Upper lobe of left lung (tissue), 6 donors: ENCODE measurements around the gene ADARB1. TPM values are rescaled to one million over a fixed set of nuclear protein-coding genes. Genes with fewer than 3 reads are reported as not detected.

Source experiments
- ATAC-seq, 2 donors: fragments of 200-7000 bp; cut with Tn5 transposase; one replicate each; pipeline ENCODE4 v1.9.1; 2022; ENCODE audit warnings: mild to moderate bottlenecking in 2 of 2, moderate library complexity in 2 of 2; ENCODE audit not compliant: low FRiP score in 2 of 2
- DNase-seq, 2 donors: peaks; one replicate each; pipeline ENCODE4 v3.0.0-alpha.2; 2019 to 2020
- H3K27ac ChIP-seq, 4 donors: fragments of 200-600 bp; sonication (generic); one replicate each; pipeline ENCODE4 v1.5.1; 2016 to 2019
- H3K27me3 ChIP-seq, 4 donors: fragments of 200-600 bp; sonication (generic); one replicate each; pipeline ENCODE4 v1.5.1; 2017 to 2019
- H3K36me3 ChIP-seq, 4 donors: fragments of 200-600 bp; sonication (generic); one replicate each; pipeline ENCODE4 v1.5.1; 2016 to 2019
- H3K4me1 ChIP-seq, 4 donors: fragments of 200-600 bp; sonication (generic); one replicate each; pipeline ENCODE4 v1.5.1; 2018 to 2019
- H3K4me3 ChIP-seq, 4 donors: fragments of 200-600 bp; sonication (generic); one replicate each; pipeline ENCODE4 v1.5.1; 2017 to 2019; ENCODE audit warnings: mild to moderate bottlenecking in 2 of 4, moderate library complexity in 1 of 4
- H3K9me3 ChIP-seq, 4 donors: fragments of 200-600 bp; sonication (generic); one replicate each; pipeline ENCODE4 v1.5.1; 2018 to 2019
- EP300 ChIP-seq, 4 donors: sonication (generic); formaldehyde crosslinking; IDR thresholded peaks; one replicate each; pipeline ENCODE4 v1.5.1; 2017; ENCODE audit warnings: antibody characterized with exemption in 4 of 4, control low read depth in 2 of 4
- POLR2A ChIP-seq, 4 donors: fragments of 450-650 bp; IDR thresholded peaks; one replicate each; pipeline ENCODE4 v1.5.1; 2016 to 2017; ENCODE audit warnings: antibody characterized with exemption in 4 of 4, mild to moderate bottlenecking in 2 of 4
- POLR2AphosphoS5 ChIP-seq, 2 donors: sonication (generic); formaldehyde crosslinking; IDR thresholded peaks; one replicate each; pipeline ENCODE4 v1.5.1; 2017; ENCODE audit warnings: antibody characterized with exemption in 2 of 2
- WGBS, 2 donors: methylation state at CpG; one replicate each; pipeline ENCODE4 v1.1.5; 2017 to 2018; 5-methylcytosine and 5-hydroxymethylcytosine counted together
- total RNA-seq, 6 donors: library from RNA; depleted of rRNA in 4 of 6; stranded (reverse); fragments of >200 nt in 4 of 6; gene quantifications; one replicate each; pipeline versions ENCODE4 v1.1.0 to v1.2.1, GENCODE V29; 2016 to 2021
- TF ChIP-seq, protein P1 (sequence below), 6 experiments: fragments of 450-650 bp in 4 of 6; fragments of 200-600 bp in 2 of 6; sonication (generic) in 2 of 6; IDR thresholded peaks; one replicate each; pipeline ENCODE4 v1.5.1; 2016 to 2019; ENCODE audit warnings: antibody characterized with exemption in 6 of 6
- donor health status: DM: no; HTN: no; CAD: no; lungs with moderate emphysema.
- donor health status: DM: no; HTN: yes; CAD: no; lungs with severe emphysema.

The ADARB1 gene
- total RNA-seq, 6 donors from 2014 or later, result 26.5 to 94.3 (median 42.4) TPM

DNA sequence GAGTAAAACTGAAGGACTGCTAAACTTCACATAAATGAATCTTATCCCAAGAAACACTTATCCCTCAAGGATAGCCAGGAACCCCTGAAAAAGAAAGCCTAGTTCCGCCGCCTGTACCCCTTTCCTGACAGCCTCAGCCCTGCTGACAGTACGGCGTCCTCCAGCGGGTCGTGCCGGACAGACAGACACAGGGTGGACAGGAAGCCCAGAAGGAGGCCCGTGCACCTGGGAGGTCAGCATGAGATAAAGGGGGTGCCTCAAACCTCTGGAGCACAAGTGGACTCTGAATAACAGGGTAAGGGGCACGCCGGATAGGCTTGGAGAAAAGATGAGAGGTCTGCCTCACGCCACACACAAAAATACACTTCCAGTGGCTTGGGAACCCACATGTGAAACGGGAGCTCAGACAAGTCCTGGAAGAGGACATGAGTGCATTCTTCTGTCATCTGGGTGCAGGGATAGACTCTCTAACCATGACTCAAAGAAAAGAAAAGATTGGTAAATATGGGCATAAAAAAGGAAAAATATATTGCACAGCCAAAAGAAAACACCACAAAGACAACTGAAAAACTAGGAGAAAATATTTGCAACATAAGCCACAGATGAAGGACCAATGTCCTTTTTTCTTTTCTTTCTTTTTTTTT, 17.3 kb upstream of the ADARB1 start:
- H3K27ac ChIP-seq, result no peak overlapping the region
- ATAC-seq, result no peak
- WGBS, 2 donors, result 74 to 81% methylated on average over 10 to 12 of the region's 12 CpGs

DNA sequence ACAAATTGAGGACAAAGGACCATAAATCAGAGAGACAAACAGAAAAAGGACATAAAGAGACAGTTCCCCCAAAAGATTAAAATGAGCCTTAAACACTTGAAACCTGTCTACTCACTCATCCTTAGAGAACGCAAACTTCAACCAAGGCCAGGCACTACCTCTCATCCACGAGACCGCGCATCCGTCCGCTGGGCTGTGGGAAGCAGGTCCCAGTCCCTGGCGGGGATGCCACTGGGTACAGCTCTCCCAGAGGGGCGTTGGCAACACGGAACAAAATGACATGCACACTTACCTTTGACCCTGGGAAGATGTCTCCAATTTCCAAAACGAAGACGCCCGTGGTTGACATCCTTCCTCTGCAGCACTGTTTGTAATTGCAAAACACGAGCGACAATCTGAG, 16.5 kb upstream of the ADARB1 start:
- DNase-seq (peak in 1 of 2 donors; percentile 15), ATAC-seq (no peak)
- no peak overlapping the region for H3K27ac ChIP-seq
- no peak overlapping the region for H3K4me3 ChIP-seq
- no peaks in the 10 kb centered on the region for H3K36me3 ChIP-seq
- H3K4me1 ChIP-seq, result peaks cover 5 to 14% (median 9%) of the 10 kb centered on the region in 4 donors
- TF ChIP-seq EP300 (IDR thresholded peaks at IDR 0.05) (no peak), POLR2AphosphoS5 (IDR thresholded peaks at IDR 0.05) (no peak), POLR2A (IDR thresholded peaks at IDR 0.05) (no peak)
- TF ChIP-seq, protein P1, sequence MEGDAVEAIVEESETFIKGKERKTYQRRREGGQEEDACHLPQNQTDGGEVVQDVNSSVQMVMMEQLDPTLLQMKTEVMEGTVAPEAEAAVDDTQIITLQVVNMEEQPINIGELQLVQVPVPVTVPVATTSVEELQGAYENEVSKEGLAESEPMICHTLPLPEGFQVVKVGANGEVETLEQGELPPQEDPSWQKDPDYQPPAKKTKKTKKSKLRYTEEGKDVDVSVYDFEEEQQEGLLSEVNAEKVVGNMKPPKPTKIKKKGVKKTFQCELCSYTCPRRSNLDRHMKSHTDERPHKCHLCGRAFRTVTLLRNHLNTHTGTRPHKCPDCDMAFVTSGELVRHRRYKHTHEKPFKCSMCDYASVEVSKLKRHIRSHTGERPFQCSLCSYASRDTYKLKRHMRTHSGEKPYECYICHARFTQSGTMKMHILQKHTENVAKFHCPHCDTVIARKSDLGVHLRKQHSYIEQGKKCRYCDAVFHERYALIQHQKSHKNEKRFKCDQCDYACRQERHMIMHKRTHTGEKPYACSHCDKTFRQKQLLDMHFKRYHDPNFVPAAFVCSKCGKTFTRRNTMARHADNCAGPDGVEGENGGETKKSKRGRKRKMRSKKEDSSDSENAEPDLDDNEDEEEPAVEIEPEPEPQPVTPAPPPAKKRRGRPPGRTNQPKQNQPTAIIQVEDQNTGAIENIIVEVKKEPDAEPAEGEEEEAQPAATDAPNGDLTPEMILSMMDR (IDR thresholded peaks at IDR 0.05), result no peak
- WGBS, 2 donors, result 85 to 94% methylated on average over 8 to 14 of the region's 14 CpGs
- H3K9me3 ChIP-seq, result no peaks in the 10 kb centered on the region
- H3K27me3 ChIP-seq, result no peaks in the 10 kb centered on the region

More for the DNA sequence above, 17.3 kb upstream of the ADARB1 start:
- no peaks in the 10 kb centered on the region for H3K9me3 ChIP-seq
- no peaks in the 10 kb centered on the region for H3K36me3 ChIP-seq
- no peaks in the 10 kb centered on the region for H3K27me3 ChIP-seq
- H3K4me1 ChIP-seq, result peaks cover 5 to 14% (median 9%) of the 10 kb centered on the region in 4 donors
- TF ChIP-seq, protein P1 (IDR thresholded peaks at IDR 0.05), result no peak
- TF ChIP-seq POLR2AphosphoS5 (IDR thresholded peaks at IDR 0.05) (no peak), EP300 (IDR thresholded peaks at IDR 0.05) (no peak), POLR2A (IDR thresholded peaks at IDR 0.05) (no peak)
- peak in 1 of 2 donors; percentile 16 for DNase-seq
- no peak overlapping the region for H3K4me3 ChIP-seq

DNA sequence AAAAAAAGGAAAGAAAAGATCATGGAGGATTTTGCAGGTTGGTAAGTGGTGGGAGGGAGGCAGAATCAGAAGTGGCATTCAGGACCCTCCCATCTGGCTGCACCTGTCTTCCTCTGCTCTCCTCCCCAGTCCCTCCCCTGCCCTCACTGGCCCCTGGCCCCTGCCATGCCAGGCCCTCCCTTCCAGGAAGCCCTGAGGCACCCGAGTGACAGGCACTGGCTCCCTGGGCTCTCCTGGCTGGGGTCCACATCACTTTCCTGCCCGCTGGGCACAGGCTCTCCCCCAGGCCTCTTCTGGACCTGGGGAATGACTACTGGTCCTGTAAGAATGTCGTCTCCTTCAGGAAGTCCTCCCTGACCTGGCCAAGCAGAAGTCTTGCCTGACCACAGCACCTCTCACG, 15.3 kb upstream of the ADARB1 start:
- H3K4me1 ChIP-seq, result peaks cover 5 to 15% (median 10%) of the 10 kb centered on the region in 4 donors
- no peak overlapping the region for H3K27ac ChIP-seq
- ATAC-seq, result no peak
- no peaks in the 10 kb centered on the region for H3K36me3 ChIP-seq
- 54 to 72% methylated on average over 2 to 4 of the region's 4 CpGs for WGBS, 2 donors
- DNase-seq, result no peak
- no peaks in the 10 kb centered on the region for H3K27me3 ChIP-seq
- H3K4me3 ChIP-seq, result no peak overlapping the region
- TF ChIP-seq POLR2AphosphoS5 (IDR thresholded peaks at IDR 0.05) (no peak), POLR2A (IDR thresholded peaks at IDR 0.05) (no peak), EP300 (IDR thresholded peaks at IDR 0.05) (no peak)
- TF ChIP-seq, protein P1 (IDR thresholded peaks at IDR 0.05), result no peak
- H3K9me3 ChIP-seq, result no peaks in the 10 kb centered on the region

DNA sequence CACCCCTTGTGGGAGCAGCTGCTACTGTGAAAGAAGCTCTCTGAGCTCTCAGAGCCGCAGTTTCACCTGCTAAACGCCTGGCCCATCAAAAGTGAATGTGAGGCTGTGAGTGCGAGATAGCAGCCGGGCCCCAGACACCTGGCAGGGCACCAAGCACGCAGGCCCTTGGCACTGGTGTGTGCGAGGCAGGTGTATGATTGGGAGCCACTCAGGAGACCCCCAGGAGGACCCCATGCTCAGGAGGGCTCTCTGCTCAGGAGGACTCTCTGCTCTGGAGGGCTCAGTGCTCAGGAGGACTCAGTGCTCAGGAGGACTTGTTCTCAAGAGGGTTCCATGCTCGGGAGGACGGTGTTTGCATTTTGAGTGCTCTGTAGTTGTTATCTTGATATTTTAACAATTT, 14.3 kb upstream of the ADARB1 start:
- DNase-seq, result no peak
- no peaks in the 10 kb centered on the region for H3K9me3 ChIP-seq
- ATAC-seq, result no peak
- H3K4me1 ChIP-seq, result peaks cover 5 to 18% (median 10%) of the 10 kb centered on the region in 4 donors
- H3K4me3 ChIP-seq, result no peak overlapping the region
- no peaks in the 10 kb centered on the region for H3K27me3 ChIP-seq
- H3K27ac ChIP-seq, result no peak overlapping the region
- no peaks in the 10 kb centered on the region for H3K36me3 ChIP-seq
- TF ChIP-seq POLR2AphosphoS5 (IDR thresholded peaks at IDR 0.05) (no peak), POLR2A (IDR thresholded peaks at IDR 0.05) (no peak), EP300 (IDR thresholded peaks at IDR 0.05) (no peak)
- TF ChIP-seq, protein P1 (IDR thresholded peaks at IDR 0.05), result no peak
- 65 to 80% methylated on average over 7 to 8 of the region's 8 CpGs for WGBS, 2 donors
